H1 (cell line): Measurements from ENCODE around the gene FAM222B. TPM values are rescaled to one million over a fixed set of nuclear protein-coding genes. Genes with fewer than 3 reads are reported as not detected.

Experiments used
- CTCF ChIA-PET: fragments of 300-600 bp; sonication (Branson Sonifier 250); formaldehyde crosslinking; loops from one replicate; lab custom pipeline; 2021; ENCODE audit not compliant: partially characterized antibody; lab: Charles Lee
- POLR2A ChIA-PET: fragments of 300-600 bp; sonication (Branson Sonifier 250); formaldehyde crosslinking; loops from one replicate; lab custom pipeline; 2021; ENCODE audit warnings: inconsistent platforms; ENCODE audit not compliant: partially characterized antibody; lab: Charles Lee
- DNase-seq, 2 experiments: peaks; one replicate each; pipeline versions ENCODE4 v3.0.0 to v3.0.0-alpha.2; 2010 to 2022; ENCODE audit warnings: low spot score in 2 of 2, low read depth in 1 of 2, mixed read lengths in 1 of 2
- FAIRE-seq: peaks from 2 replicates; lab custom pipeline; 2011; peaks lifted over from hg19 to GRCh38; lab: Jason Lieb, UNC
- H2AFZ ChIP-seq: 2 replicates; pipeline ENCODE4 v1.8.1; 2012; ENCODE audit warnings: low read length, inconsistent platforms
- H2AK5ac ChIP-seq: 2 replicates; pipeline ENCODE4 v1.6.1; 2013; ENCODE audit warnings: low read depth, low read length
- H2BK120ac ChIP-seq: replicated peaks from 2 replicates; pipeline ENCODE3; 2013; ENCODE audit warnings: low read depth, low read length, inconsistent platforms
- H2BK12ac ChIP-seq: 2 replicates; pipeline ENCODE4 v1.6.1; 2013; ENCODE audit warnings: low read depth, low read length
- H2BK15ac ChIP-seq: 2 replicates; pipeline ENCODE4 v1.6.1; 2013; ENCODE audit warnings: low read length
- H2BK20ac ChIP-seq: 2 replicates; pipeline ENCODE4 v1.6.1; 2013; ENCODE audit warnings: low read length
- H2BK5ac ChIP-seq: 2 replicates; pipeline ENCODE4 v1.6.1; 2013; ENCODE audit warnings: low read depth, low read length
- H3K14ac ChIP-seq: 2 replicates; pipeline ENCODE4 v1.6.1; 2013; ENCODE audit warnings: inconsistent platforms; ENCODE audit not compliant: insufficient read length
- H3K18ac ChIP-seq: 2 replicates; pipeline ENCODE4 v1.6.1; 2013; ENCODE audit warnings: low read length; ENCODE audit errors: extremely low read depth
- H3K23ac ChIP-seq: 2 replicates; pipeline ENCODE4 v1.6.1; 2013; ENCODE audit warnings: inconsistent platforms; ENCODE audit not compliant: insufficient read length
- H3K23me2 ChIP-seq: 2 replicates; pipeline ENCODE4 v1.6.1; 2013; ENCODE audit warnings: low read depth, low read length
- H3K27ac ChIP-seq: 2 replicates; pipeline ENCODE4 v1.6.1; 2011; ENCODE audit warnings: low read depth, low read length, inconsistent platforms
- H3K27me3 ChIP-seq, 4 experiments: replicated peaks in 1 of 4; 1 replicate in 1 of 4; 2 replicates in 3 of 4; pipeline versions ENCODE4 v1.6.1 to v1.8.1; 2011 to 2013; ENCODE audit warnings: low read length in 3 of 4, mild to moderate bottlenecking in 3 of 4, inconsistent platforms in 2 of 4, mixed read lengths in 2 of 4, moderate library complexity in 1 of 4; ENCODE audit not compliant: control insufficient read depth in 3 of 4, insufficient read depth in 3 of 4; ENCODE audit errors: extremely low read depth in 1 of 4
- H3K36me3 ChIP-seq, 4 experiments: 2 replicates each; pipeline versions ENCODE4 v1.6.1 to v1.8.1; 2011 to 2013; ENCODE audit warnings: mild to moderate bottlenecking in 4 of 4, low read length in 3 of 4, moderate library complexity in 2 of 4, control low read depth in 1 of 4, inconsistent platforms in 1 of 4; ENCODE audit not compliant: insufficient read depth in 4 of 4, control insufficient read depth in 2 of 4
- H3K4ac ChIP-seq: replicated peaks from 2 replicates; pipeline ENCODE3; 2013; ENCODE audit warnings: low read length, low read depth, mixed read lengths, inconsistent platforms; ENCODE audit not compliant: insufficient read length
- H3K4me1 ChIP-seq, 4 experiments: replicated peaks in 1 of 4; 1 replicate in 1 of 4; 2 replicates in 3 of 4; pipeline versions ENCODE4 v1.6.1 to v1.8.1; 2011 to 2013; ENCODE audit warnings: low read length in 3 of 4, inconsistent platforms in 2 of 4, mixed read lengths in 1 of 4; ENCODE audit not compliant: insufficient read depth in 4 of 4, control insufficient read depth in 3 of 4
- H3K4me2 ChIP-seq, 2 experiments: 2 replicates each; pipeline versions ENCODE4 v1.6.1 to v1.8.1; 2011 to 2013; ENCODE audit warnings: low read depth in 2 of 2, low read length in 2 of 2, control low read depth in 1 of 2, inconsistent platforms in 1 of 2, mild to moderate bottlenecking in 1 of 2; ENCODE audit not compliant: insufficient read depth in 1 of 2
- H3K4me3 ChIP-seq, 4 experiments: fragments of 200-600, 300-600 bp in 1 of 4; sonication (generic), shearing (Covaris generic), sonication (Bioruptor Twin) in 1 of 4; 2 replicates each; pipeline versions ENCODE4 v1.5.1 to v1.8.1; 2011 to 2016; ENCODE audit warnings: low read length in 4 of 4, low read depth in 3 of 4, control low read depth in 2 of 4, inconsistent platforms in 2 of 4, mild to moderate bottlenecking in 2 of 4, mixed read lengths in 1 of 4, moderate library complexity in 1 of 4; ENCODE audit not compliant: insufficient read depth in 2 of 4; ENCODE audit errors: extremely low read depth in 1 of 4
- H3K56ac ChIP-seq: replicated peaks from 2 replicates; pipeline ENCODE3; 2013; ENCODE audit warnings: low read depth, mild to moderate bottlenecking, mixed read lengths, low read length, inconsistent platforms; ENCODE audit not compliant: insufficient read length
- H3K79me1 ChIP-seq: 2 replicates; pipeline ENCODE4 v1.6.1; 2013; ENCODE audit warnings: low read depth, low read length, control low read depth
- H3K79me2 ChIP-seq, 2 experiments: 2 replicates each; pipeline versions ENCODE4 v1.6.1 to v1.8.1; 2012 to 2013; ENCODE audit warnings: low read length in 2 of 2, mild to moderate bottlenecking in 2 of 2, inconsistent platforms in 1 of 2; ENCODE audit not compliant: insufficient read depth in 2 of 2, control insufficient read depth in 1 of 2
- H3K9ac ChIP-seq, 4 experiments: replicated peaks in 1 of 4; 1 replicate in 1 of 4; 2 replicates in 3 of 4; pipeline versions ENCODE4 v1.6.1 to v1.8.1; 2011 to 2013; ENCODE audit warnings: low read depth in 3 of 4, low read length in 3 of 4, control low read depth in 2 of 4, mild to moderate bottlenecking in 2 of 4, moderate library complexity in 2 of 4, inconsistent platforms in 1 of 4; ENCODE audit errors: extremely low read depth in 1 of 4
- H3K9me3 ChIP-seq, 2 experiments: 2 replicates each; pipeline versions ENCODE4 v1.6.1 to v1.8.1; 2012 to 2013; ENCODE audit warnings: mild to moderate bottlenecking in 2 of 2, moderate library complexity in 2 of 2, control low read depth in 1 of 2, inconsistent platforms in 1 of 2, low read depth in 1 of 2, low read length in 1 of 2, mixed read lengths in 1 of 2; ENCODE audit not compliant: insufficient read depth in 2 of 2
- H4K20me1 ChIP-seq, 2 experiments: replicated peaks in 1 of 2; 2 replicates each; pipeline versions ENCODE3 to v1.8.1; 2011 to 2013; ENCODE audit warnings: inconsistent platforms in 2 of 2, low read length in 2 of 2, mild to moderate bottlenecking in 1 of 2; ENCODE audit not compliant: insufficient read depth in 2 of 2, control insufficient read depth in 1 of 2
- H4K5ac ChIP-seq: 2 replicates; pipeline ENCODE4 v1.6.1; 2013; ENCODE audit warnings: low read length, low read depth, mixed read lengths, inconsistent platforms; ENCODE audit not compliant: insufficient read length
- H4K8ac ChIP-seq: 2 replicates; pipeline ENCODE4 v1.8.0; 2013; ENCODE audit warnings: mild to moderate bottlenecking, moderate library complexity, low read length, inconsistent platforms; ENCODE audit not compliant: insufficient read depth; ENCODE audit errors: extremely low read depth
- H4K91ac ChIP-seq: replicated peaks from 2 replicates; pipeline ENCODE3; 2013; ENCODE audit warnings: low read length, mixed read lengths, inconsistent platforms; ENCODE audit not compliant: insufficient read length
- ASH2L ChIP-seq: fragments of 200-600, 300-600 bp; sonication (generic); IDR thresholded peaks from one replicate; pipeline ENCODE4 v1.7.1; 2017; ENCODE audit warnings: low read length
- ATF3 ChIP-seq: IDR thresholded peaks from 2 replicates; pipeline ENCODE4 v1.6.1; 2011; ENCODE audit warnings: low read depth, mild to moderate bottlenecking, low read length; ENCODE audit not compliant: insufficient read depth
- CTBP2 ChIP-seq: IDR thresholded peaks from 2 replicates; pipeline ENCODE4 v1.7.0; 2011; ENCODE audit warnings: borderline replicate concordance, mild to moderate bottlenecking, moderate library complexity, mixed read lengths, low read length; ENCODE audit not compliant: insufficient read depth, insufficient read length
- EP300 ChIP-seq, 2 experiments: IDR thresholded peaks; 1 replicate in 1 of 2; 2 replicates in 1 of 2; pipeline ENCODE4 v1.6.1; 2011 to 2012; ENCODE audit warnings: low read depth in 2 of 2, low read length in 2 of 2, mild to moderate bottlenecking in 2 of 2, borderline replicate concordance in 1 of 2, inconsistent platforms in 1 of 2, moderate library complexity in 1 of 2
- FOSL1 ChIP-seq: IDR thresholded peaks from 2 replicates; pipeline ENCODE4 v1.6.1; 2011; ENCODE audit warnings: mild to moderate bottlenecking, low read depth, low read length, moderate library complexity; ENCODE audit not compliant: insufficient read depth
- JUND ChIP-seq: IDR thresholded peaks from 2 replicates; pipeline ENCODE4 v1.6.1; 2011; ENCODE audit warnings: mild to moderate bottlenecking, improper control_type of control experiment, low read length
- RBBP5 ChIP-seq: IDR thresholded peaks from 2 replicates; pipeline ENCODE4 v1.7.1; 2012; ENCODE audit warnings: low read depth, mild to moderate bottlenecking, inconsistent platforms, low read length, moderate library complexity, borderline replicate concordance
- SP1 ChIP-seq: IDR thresholded peaks from 2 replicates; pipeline ENCODE4 v1.6.1; 2011; ENCODE audit warnings: low read depth, low read length
- TAF7 ChIP-seq: optimal IDR thresholded peaks from 2 replicates; pipeline ENCODE3; 2011; ENCODE audit warnings: low read depth, mild to moderate bottlenecking, inconsistent platforms, low read length, moderate library complexity, borderline replicate concordance
- TBP ChIP-seq: IDR thresholded peaks from 2 replicates; pipeline ENCODE4 v1.6.1; 2011; ENCODE audit warnings: low read depth, low read length, improper control_type of control experiment
- TCF12 ChIP-seq: IDR thresholded peaks from 2 replicates; pipeline ENCODE4 v1.6.1; 2011; ENCODE audit warnings: low read depth, mild to moderate bottlenecking, low read length
- USF2 ChIP-seq: IDR thresholded peaks from 2 replicates; pipeline ENCODE4 v1.6.1; 2011; ENCODE audit warnings: low read length, improper control_type of control experiment
- WGBS, 2 experiments: shearing (Covaris generic) in 1 of 2; methylation state at CpG; one replicate each; pipeline versions ENCODE4 v1.1.6 to v1.1.7; 2013 to 2015; ENCODE audit warnings: low lambda C conversion rate in 2 of 2, mixed read lengths in 2 of 2, inconsistent platforms in 1 of 2, low coverage in 1 of 2, missing lambda C conversion rate in 1 of 2; ENCODE audit not compliant: insufficient replicate concordance in 2 of 2, insufficient coverage in 1 of 2, insufficient read length in 1 of 2; ENCODE audit errors: extremely low coverage in 1 of 2, missing lambda C conversion rate in 1 of 2; 5-methylcytosine and 5-hydroxymethylcytosine counted together
- polyA plus RNA-seq, 7 experiments: library from polyadenylated mRNA; depleted of rRNA in 3 of 7; stranded (reverse) in 5 of 7; unstranded in 2 of 7; fragments of >200 nt in 5 of 7; fragments of 200-250 nt in 2 of 7; gene quantifications; 1 replicate in 5 of 7; 2 replicates in 1 of 7; 4 replicates in 1 of 7; pipeline versions ENCODE4 v1.2.1 to v1.2.3, GENCODE V29; 2011 to 2013; ENCODE audit warnings: missing spikeins in 2 of 7, mixed read lengths in 2 of 7
- total RNA-seq: library from RNA; stranded (reverse); fragmentation: NEBNext Ultra II Directional; extraction: Animal tissue kit (Norgen Biotek cat#: 25700); gene quantifications from 2 replicates; pipeline ENCODE4 v1.2.1, GENCODE V29; 2021

FAM222B gene
- total and polyA plus RNA-seq, 2 of the 8 experiments (the other 6 are each of a cell fraction or from before 2014, with no cell fraction given) = 42.1 to 81.7 TPM

GRCh38 chr17:28888832-28889231 lies 46.2 kb upstream of the FAM222B start:
- Histone ChIP-seq H3K79me2 (0 out of 4 replicates have a peak, but pooled peaks cover 0 to 6% of the 10 kb centered on the region in 2 experiments), H2BK12ac (no peak overlapping the region), H2AK5ac (no peak overlapping the region), H3K36me3 (peaks cover 0 to 7% (median 0%) of the 10 kb centered on the region in 4 experiments; a peak in 3 of 8 replicates), H3K18ac (no peak overlapping the region), H3K79me1 (peaks cover 3% of the 10 kb centered on the region; the same call in 1 of the 2 replicates), H3K4me3 (no peak overlapping the region), H4K8ac (no peak overlapping the region), H3K23me2 (peaks cover 2% of the 10 kb centered on the region; the same call in 1 of the 2 replicates), H2BK5ac (no peak overlapping the region), H3K14ac (no peak overlapping the region), H2BK120ac (no peak overlapping the region), H3K4ac (no peak overlapping the region), H2AFZ (no peak overlapping the region), H3K9ac (no peak overlapping the region), H3K4me2 (no peak overlapping the region), H3K9me3 (no peaks in the 10 kb centered on the region), H4K5ac (no peak overlapping the region), H3K27me3 (no peaks in the 10 kb centered on the region), H3K4me1 (peaks cover 0 to 3% (median under 1%) of the 10 kb centered on the region in 4 experiments; a peak in 3 of 7 replicates), H2BK15ac (no peak overlapping the region), H3K23ac (no peak overlapping the region), H3K27ac (no peak overlapping the region), H3K56ac (no peak overlapping the region), H2BK20ac (no peak overlapping the region), H4K91ac (no peak overlapping the region), H4K20me1 (peaks cover 6 to 9% of the 10 kb centered on the region in 2 experiments)
- FAIRE-seq = no peak
- CTCF ChIA-PET = interaction anchor here (1.0 to 3.0 kb wide), 3 partner anchors 13 to 162 kb away, joined by 4 to 10 read pairs (median 6); no protein-coding TSS in a partner anchor
- no peak for DNase-seq
- WGBS, 2 experiments = 88% methylated on average over 7 of the region's 7 CpGs; no CpG with 5 or more reads in 1 of the 2 experiments
- POLR2A ChIA-PET = interaction anchor here (1.3 to 2.7 kb wide), 6 partner anchors 8 to 128 kb away, joined by 3 to 19 read pairs (median 6); partner anchors contain the start of genes ERAL1 and FLOT2
- TF ChIP-seq USF2 (no peak), TAF7 (no peak), ATF3 (no peak), TCF12 (no peak), SP1 (no peak), ASH2L (no peak), FOSL1 (no peak), RBBP5 (no peak), CTBP2 (no peak), JUND (no peak), TBP (no peak), EP300 (IDR thresholded peaks at IDR 0.05; ENCODE audit: borderline replicate concordance in 1 of 2, low read depth in 2 of 2, low read length in 2 of 2) (no peak)
